C4-2B (cell line): Measurements from ENCODE around the gene EPB41L4B.
A peak's percentile ranks its signal among the peaks of the same experiment; 100 is the strongest.

Source experiments
- H3K27ac ChIP-seq: fragments of 450-650 bp; 2 replicates; pipeline ENCODE4 v1.5.1; 2017
- CTCF ChIP-seq: fragments of 450-650 bp; conservative IDR thresholded peaks from 2 replicates; pipeline ENCODE4 v1.5.1; 2017; ENCODE audit warnings: mild to moderate bottlenecking
- ZFX ChIP-seq: fragments of 450-650 bp; IDR thresholded peaks from 2 replicates; pipeline ENCODE4 v1.6.1; 2017

The EPB41L4B gene

GRCh38 chr9:109198736-109199382 is 122.0 kb downstream of the EPB41L4B start:
- TF ChIP-seq CTCF (peak; percentile 50), ZFX (no peak)
- no peak overlapping the region for H3K27ac ChIP-seq

GRCh38 chr9:109193974-109194556 is 126.8 kb downstream of the EPB41L4B start:
- no peak for TF ChIP-seq CTCF
- TF ChIP-seq ZFX: no peak
- H3K27ac ChIP-seq: no peak overlapping the region

- no peak overlapping the region for H3K27ac ChIP-seq
- TF ChIP-seq CTCF (peak; percentile 59), ZFX (no peak)
These were observed 128.0 kb downstream of the EPB41L4B start for GRCh38 chr9:109192732-109193361.

- TF ChIP-seq ZFX (no peak), CTCF (no peak)
- no peak overlapping the region for H3K27ac ChIP-seq
These were observed 129.1 kb downstream of the EPB41L4B start for GRCh38 chr9:109191746-109192145.

GRCh38 chr9:109190151-109190550 is 130.7 kb downstream of the EPB41L4B start:
- H3K27ac ChIP-seq: no peak overlapping the region
- TF ChIP-seq CTCF (no peak), ZFX (no peak)

- H3K27ac ChIP-seq: no peak overlapping the region
- TF ChIP-seq ZFX: no peak
- TF ChIP-seq CTCF: no peak
These were observed 133.9 kb downstream of the EPB41L4B start for GRCh38 chr9:109186857-109187520.
